Ishikawa (cell line): ENCODE results near the gene ASPDH.
A peak's percentile ranks its signal among the peaks of the same experiment; 100 is the strongest.

Source experiments
- CEBPB ChIP-seq: IDR thresholded peaks from 2 replicates; pipeline ENCODE4 v1.6.1; 2012
- CREB1 ChIP-seq: IDR thresholded peaks from 2 replicates; pipeline ENCODE4 v1.6.1; 2012; ENCODE audit warnings: low read depth
- EGR1 ChIP-seq: IDR thresholded peaks from 2 replicates; pipeline ENCODE4 v1.6.1; 2012
- EP300 ChIP-seq: IDR thresholded peaks from 2 replicates; pipeline ENCODE4 v1.6.1; 2012; ENCODE audit warnings: borderline replicate concordance
- FOXM1 ChIP-seq: IDR thresholded peaks from 2 replicates; pipeline ENCODE4 v1.6.1; 2012; ENCODE audit warnings: low read depth, borderline replicate concordance
- NFIC ChIP-seq: IDR thresholded peaks from 2 replicates; pipeline ENCODE4 v1.6.1; 2012
- RAD21 ChIP-seq: IDR thresholded peaks from 2 replicates; pipeline ENCODE4 v1.6.1; 2012; ENCODE audit warnings: low read depth
- TAF1 ChIP-seq: IDR thresholded peaks from 2 replicates; pipeline ENCODE4 v1.6.1; 2012; ENCODE audit warnings: low read depth, mild to moderate bottlenecking
- TCF12 ChIP-seq: IDR thresholded peaks from 2 replicates; pipeline ENCODE4 v1.6.1; 2012; ENCODE audit warnings: low read depth
- TEAD4 ChIP-seq: IDR thresholded peaks from 2 replicates; pipeline ENCODE4 v1.6.1; 2012
- YY1 ChIP-seq: IDR thresholded peaks from 2 replicates; pipeline ENCODE4 v1.6.1; 2012; ENCODE audit warnings: low read depth
- ZBTB7A ChIP-seq: IDR thresholded peaks from 2 replicates; pipeline ENCODE4 v1.6.1; 2012; ENCODE audit warnings: low read depth
- TF ChIP-seq, protein P1 (sequence below): IDR thresholded peaks from 2 replicates; pipeline ENCODE4 v1.6.1; 2012; ENCODE audit warnings: low read depth, mild to moderate bottlenecking
- TF ChIP-seq, protein P2 (sequence below): IDR thresholded peaks from 2 replicates; pipeline ENCODE4 v1.6.1; 2012
- TF ChIP-seq, protein P3 (sequence below): IDR thresholded peaks from 2 replicates; pipeline ENCODE4 v1.6.1; 2012

ASPDH gene

DNA sequence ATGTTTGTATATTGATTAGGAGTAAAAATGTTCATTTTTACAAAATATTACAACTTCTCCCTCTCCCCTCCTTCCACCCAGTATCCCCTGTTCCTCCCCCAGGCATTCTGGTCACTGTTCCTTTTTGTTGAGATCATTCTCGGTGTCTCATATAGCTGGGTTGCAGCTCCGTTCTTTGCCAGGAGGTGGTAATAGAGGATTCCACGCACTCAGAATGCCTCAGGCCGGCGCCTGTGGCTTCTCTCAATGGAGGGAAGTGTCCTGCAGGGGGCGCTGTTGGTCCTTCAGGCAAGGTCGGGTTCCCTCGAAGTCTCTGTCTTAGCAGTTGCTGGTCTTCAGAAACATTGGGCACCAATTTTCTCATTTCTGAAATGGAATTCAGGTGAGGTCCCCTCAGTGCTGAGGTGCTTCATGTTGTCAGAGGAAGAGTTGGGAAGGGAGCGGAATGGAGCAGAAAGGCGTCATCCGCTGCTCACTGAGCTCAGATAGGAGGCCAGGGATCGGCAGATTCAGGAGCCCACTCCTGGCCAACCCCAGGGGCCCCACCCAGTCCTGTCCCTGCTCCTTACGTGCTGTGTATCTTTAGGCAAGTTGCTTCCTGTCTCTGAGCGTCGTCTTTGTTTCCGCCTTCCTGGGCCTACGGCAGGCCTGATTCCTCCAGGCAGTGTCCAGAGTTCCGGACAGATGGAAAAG is 26.7 kb downstream of the ASPDH start:
- no peak for TF ChIP-seq TAF1
- TF ChIP-seq RAD21: peak; percentile 37; the same call in 1 of the 2 replicates

DNA sequence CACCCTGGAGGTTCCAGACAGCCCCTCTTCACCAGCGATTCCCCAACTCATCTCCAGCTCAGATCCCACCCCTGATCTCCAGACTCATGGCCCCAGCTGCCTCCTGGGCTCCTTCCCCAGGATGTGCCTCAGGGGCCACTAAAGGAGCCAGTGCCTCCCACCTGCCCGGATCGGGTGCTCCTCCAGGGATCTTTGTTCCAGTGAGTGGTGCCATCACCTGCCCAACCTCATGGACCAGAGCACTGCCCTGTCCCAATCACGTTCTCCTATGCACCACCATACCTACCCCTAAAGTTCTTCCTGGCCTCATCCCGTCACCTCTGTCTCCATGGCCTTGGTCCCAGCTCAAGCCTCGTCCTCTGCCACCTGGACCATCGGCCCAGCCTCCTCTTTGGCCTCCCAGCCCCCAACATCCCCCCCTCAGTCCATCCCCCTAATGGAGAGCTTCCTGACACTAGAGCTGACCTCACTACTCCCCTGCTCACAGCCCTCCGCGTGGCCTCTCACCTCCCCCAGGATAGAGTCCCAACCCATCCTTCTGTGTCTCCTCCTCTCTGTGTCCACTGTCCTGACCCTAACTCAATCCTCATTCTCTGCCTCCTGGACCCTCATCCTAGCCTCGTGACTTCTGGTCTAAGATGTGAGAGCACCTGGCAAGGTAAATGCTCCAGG is 28.3 kb downstream of the ASPDH start:
- TF ChIP-seq YY1 (no peak), CEBPB (no peak), EGR1 (no peak), RAD21 (no peak), ZBTB7A (no peak), CREB1 (no peak), FOXM1 (no peak), NFIC (no peak)
- TF ChIP-seq, protein P1, sequence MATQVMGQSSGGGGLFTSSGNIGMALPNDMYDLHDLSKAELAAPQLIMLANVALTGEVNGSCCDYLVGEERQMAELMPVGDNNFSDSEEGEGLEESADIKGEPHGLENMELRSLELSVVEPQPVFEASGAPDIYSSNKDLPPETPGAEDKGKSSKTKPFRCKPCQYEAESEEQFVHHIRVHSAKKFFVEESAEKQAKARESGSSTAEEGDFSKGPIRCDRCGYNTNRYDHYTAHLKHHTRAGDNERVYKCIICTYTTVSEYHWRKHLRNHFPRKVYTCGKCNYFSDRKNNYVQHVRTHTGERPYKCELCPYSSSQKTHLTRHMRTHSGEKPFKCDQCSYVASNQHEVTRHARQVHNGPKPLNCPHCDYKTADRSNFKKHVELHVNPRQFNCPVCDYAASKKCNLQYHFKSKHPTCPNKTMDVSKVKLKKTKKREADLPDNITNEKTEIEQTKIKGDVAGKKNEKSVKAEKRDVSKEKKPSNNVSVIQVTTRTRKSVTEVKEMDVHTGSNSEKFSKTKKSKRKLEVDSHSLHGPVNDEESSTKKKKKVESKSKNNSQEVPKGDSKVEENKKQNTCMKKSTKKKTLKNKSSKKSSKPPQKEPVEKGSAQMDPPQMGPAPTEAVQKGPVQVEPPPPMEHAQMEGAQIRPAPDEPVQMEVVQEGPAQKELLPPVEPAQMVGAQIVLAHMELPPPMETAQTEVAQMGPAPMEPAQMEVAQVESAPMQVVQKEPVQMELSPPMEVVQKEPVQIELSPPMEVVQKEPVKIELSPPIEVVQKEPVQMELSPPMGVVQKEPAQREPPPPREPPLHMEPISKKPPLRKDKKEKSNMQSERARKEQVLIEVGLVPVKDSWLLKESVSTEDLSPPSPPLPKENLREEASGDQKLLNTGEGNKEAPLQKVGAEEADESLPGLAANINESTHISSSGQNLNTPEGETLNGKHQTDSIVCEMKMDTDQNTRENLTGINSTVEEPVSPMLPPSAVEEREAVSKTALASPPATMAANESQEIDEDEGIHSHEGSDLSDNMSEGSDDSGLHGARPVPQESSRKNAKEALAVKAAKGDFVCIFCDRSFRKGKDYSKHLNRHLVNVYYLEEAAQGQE: no peak

DNA sequence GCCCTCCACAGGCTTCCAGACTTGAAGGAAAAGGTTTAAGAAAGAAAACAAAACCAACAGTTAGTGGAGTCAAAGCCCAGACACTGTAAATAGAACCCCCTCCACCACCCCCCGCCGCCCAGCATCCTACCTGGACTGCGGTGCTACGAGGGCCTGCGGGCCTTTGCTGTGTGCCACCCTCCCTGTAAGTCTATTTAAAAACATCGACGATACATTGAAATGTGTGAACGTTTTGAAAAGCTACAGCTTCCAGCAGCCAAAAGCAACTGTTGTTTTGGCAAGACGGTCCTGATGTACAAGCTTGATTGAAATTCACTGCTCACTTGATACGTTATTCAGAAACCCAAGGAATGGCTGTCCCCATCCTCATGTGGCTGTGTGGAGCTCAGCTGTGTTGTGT is 30.8 kb downstream of the ASPDH start:
- TF ChIP-seq EP300 (no peak), RAD21 (no peak), TAF1 (no peak), TEAD4 (no peak), NFIC (no peak)

DNA sequence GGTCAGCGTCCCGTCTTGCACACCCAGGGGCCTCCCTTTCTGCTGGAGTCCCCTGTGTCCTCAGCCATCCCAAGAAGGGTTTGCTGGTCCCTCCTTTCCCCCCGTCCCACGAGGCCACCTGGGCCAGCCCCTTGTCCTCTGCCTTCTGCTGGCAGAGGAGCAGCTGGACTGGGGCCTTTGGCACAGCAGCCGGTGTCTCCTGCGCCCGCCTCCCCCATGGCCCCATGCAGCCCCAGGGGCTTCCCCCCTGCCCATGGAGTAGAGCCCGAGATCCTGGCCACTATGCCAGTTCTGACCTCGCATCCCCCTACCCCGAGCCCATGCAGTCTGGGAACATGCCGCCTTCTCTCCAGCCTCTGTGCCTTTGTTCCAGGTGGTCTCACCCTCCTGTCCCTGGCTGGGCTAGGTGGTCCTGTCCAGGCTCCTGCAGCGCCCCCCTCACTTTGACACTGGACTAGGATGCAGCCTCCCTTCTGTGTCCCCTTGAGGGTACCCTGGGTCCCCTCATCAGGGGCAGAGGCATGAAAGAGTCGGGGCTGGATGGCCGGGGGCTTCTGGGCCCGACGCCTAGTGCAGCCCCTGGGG is 31.4 kb downstream of the ASPDH start:
- TF ChIP-seq, protein P1: no peak
- TF ChIP-seq NFIC (no peak), EP300 (no peak), YY1 (no peak), TEAD4 (no peak), CREB1 (no peak)
- TF ChIP-seq, protein P2, sequence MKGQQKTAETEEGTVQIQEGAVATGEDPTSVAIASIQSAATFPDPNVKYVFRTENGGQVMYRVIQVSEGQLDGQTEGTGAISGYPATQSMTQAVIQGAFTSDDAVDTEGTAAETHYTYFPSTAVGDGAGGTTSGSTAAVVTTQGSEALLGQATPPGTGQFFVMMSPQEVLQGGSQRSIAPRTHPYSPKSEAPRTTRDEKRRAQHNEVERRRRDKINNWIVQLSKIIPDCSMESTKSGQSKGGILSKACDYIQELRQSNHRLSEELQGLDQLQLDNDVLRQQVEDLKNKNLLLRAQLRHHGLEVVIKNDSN: no peak

DNA sequence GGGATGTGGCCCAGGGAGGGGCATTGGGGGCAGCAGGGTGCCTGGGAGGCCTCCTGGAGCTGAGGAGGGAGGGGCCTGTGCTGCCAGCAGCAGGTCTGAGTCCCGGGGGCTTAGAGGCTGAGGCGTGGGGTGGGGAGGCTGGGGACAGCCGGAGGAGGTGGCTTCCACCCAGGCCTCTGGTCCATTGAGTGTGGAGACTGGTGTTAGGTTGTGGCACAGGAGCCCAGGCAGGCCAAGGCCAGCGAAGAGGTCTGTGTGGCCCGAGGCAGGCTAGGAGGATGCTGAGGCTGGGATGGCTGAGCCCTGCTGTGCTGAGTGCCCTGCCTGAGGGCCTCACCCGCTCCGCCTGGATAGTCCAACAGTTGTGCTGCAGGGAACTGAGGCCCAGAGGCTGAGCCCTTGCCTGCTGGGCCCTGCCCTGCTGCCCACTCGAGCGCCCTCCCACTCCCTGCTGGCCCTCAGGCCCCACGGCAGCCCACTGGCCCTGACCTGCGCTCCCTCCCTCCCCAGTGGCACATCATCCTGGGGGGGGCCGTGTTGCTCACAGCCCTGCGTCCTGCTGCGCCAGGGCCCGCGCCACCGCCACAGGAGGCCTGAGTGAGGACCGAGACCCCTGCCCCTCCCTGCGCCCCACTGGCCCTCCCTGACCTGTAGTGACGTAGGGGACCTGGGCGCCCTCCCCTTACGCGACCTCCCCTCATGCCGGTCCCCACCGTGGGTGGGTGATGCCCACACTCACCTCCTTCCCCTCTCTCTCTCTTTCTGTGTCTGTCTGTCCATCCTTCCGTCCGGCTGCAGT is 32.2 kb downstream of the ASPDH start:
- TF ChIP-seq YY1 (no peak), FOXM1 (no peak), ZBTB7A (no peak), CEBPB (no peak), TCF12 (no peak), RAD21 (no peak), NFIC (no peak), EGR1 (no peak), TAF1 (no peak), TEAD4 (no peak), CREB1 (no peak), EP300 (no peak)
- TF ChIP-seq, protein P3, sequence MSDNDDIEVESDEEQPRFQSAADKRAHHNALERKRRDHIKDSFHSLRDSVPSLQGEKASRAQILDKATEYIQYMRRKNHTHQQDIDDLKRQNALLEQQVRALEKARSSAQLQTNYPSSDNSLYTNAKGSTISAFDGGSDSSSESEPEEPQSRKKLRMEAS: no peak
- TF ChIP-seq, protein P2: no peak
- TF ChIP-seq, protein P1: no peak
